ENCODE data around the gene PATJ.
"Not testable (repeated sequence)": the region's sequence is repeated elsewhere in the genome, so short reads cannot be mapped to it uniquely, and the experiment has no call there.

PATJ gene

GRCh38 chr1:61894296-61894695 is 152.0 kb downstream of the PATJ start:
- not testable (repeated sequence) for DNase-seq

DNA sequence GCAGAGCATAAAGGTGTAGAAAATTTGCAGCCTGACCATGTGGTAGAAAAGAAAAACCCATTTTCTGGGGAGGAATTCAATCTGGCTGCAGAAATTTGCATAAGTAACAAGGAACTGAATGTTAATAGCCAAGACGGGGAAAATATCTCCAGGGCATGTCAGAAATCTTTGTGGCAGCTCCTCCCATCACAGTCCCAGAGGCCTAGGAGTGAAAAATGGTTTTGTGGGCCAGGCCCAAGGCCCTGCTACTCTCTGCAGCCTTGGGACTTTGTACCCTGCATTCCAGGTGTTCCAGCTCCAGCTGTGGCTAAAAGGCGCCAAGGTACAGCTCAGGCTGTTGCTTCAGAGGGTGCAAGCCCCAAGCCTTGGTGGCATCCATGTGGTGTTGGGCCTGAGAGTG is 152.9 kb downstream of the PATJ start:
- DNase-seq = no peak

DNA sequence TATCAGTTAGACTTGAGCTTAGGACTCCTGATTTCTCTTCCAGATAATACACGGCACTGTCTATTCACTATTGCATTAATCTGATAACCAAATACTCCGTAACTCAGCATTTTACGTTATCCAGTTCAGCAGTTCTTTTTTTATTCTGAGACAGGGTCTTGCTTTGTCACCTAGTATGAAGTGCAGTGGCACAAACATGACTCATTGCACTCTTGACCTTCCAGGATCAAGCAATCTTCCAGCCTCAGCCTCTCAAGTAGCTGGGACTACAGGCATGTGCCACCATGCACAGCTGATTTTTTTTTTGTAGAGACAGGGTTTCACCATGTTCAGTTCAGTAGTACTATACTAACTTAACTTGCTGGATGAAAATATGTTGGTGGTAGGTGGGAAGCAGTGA is 156.4 kb downstream of the PATJ start:
- no peak for DNase-seq

DNA sequence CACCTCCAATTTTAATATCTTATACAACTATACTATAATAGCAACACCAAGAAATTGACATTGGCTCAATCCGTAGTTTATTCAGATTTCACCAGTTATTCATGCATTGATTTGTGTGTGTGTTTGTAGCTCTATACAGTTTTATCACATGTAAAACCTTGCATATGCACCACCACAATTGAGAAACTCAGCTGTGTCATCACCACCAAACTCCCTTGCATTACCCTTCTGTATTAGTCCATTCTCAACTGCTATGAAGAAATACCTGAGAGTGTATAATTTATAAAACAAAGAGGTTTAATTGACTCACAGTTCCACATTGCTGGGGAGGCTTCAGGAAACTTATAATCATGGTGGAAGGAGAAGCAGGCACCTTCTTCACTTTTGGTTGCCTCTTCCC is 162.1 kb downstream of the PATJ start:
- no peak for DNase-seq

DNA sequence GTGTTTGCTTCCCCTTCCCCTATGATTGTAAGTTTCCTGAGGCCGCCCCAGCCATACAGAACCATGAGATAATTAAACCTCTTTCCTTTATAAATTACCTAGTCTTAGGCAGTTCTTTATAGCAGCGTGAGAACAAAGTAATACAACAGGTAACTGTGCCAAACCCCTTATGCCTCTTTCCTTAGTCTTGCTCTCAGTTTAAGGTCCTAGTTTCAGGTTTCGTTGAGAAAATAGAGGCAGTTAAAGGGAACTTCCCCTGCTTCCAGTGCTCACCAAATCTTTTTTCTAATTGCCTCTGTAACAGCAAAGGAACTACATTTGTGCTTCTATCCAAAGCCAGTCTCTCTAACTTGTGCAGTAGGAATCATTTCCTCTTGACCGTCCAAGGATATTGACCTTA is 164.8 kb downstream of the PATJ start:
- no peak for DNase-seq

GRCh38 chr1:61910035-61910434 is 167.8 kb downstream of the PATJ start:
- no peak for DNase-seq

DNA sequence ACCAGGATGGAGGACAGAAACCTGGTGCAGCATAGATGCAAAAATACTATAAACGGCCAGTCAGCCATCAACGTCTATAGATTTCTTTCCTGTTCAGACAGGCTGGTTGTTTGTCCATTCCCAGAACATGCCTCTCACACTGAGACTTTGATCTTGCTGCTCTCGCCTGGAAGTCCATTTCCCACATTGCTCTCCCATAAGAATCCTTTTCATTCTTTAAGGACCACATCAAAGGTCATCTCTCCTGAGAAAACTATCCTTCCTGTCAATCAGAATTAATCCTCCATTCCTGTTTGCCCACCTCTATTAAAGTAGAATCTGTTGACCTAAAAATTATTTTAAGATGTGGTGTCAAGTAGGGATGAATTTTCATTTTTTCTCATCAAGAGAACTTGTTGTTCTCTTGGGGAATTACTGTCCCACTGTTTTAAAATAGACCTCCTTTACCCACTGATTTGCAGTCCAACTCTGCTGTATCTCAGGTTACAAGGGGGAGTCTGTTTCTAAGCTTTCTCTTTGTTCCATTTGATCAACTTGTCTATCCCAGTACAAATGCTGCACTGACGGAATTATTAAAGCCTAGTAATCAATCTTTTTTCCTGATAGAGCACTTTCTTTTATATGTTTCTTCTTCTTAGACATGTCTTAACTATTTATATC is 172.7 kb downstream of the PATJ start:
- DNase-seq = no peak

- no peak for DNase-seq
These were observed 179.2 kb downstream of the PATJ start for GRCh38 chr1:61921435-61921834.

DNA sequence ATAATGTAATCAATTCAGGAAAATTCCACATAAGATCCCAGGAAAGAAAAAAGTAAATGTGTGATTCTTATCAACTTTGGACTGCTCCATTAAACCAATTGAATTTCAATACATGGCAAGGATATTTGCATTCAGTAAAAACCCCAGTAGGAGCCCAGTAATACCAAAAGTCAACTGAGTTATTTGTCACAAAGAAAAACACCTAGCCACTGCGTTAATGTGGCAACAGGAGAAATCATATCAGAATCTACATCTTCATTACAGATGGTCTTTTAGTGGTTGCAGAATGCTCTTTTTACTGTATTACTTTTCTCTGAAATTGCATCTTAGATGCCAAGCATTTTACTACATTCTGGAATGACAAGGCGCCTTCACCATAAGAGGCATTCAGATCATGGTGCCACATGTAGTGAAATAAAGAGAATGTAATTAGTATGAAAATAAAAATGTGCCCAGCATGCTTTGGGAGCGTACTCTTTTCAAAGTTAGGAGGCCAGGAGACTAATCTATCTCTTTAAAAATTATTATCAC is 180.7 kb downstream of the PATJ start:
- no peak for DNase-seq

GRCh38 chr1:61925591-61926298 is 183.5 kb downstream of the PATJ start:
- no peak for DNase-seq

DNA sequence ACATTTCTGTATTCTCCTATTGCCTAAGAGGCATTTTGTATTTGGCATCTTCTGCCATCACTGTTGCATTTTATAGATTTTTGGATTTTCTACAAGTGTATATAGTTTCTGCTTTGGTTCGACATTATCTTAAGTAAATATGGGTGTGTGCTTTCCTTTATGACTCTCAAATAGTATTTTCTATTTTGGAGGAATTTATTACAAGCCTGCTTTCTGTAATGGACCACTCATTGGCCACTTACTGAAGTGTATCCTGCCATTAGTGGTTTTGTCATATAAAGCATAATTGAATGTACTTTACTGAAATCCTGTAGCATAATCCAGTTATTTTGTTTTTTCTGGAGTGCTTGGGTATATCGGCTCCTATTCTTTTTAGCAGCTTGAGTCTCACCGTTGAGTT is 184.3 kb downstream of the PATJ start:
- DNase-seq = peak in 1 of 2 experiments; percentile 4

- DNase-seq = no peak
These were observed 187.9 kb downstream of the PATJ start for GRCh38 chr1:61930116-61930645.

GRCh38 chr1:61931587-61932279 is 189.5 kb downstream of the PATJ start:
- no peak for DNase-seq

- DNase-seq = no peak
These were observed 193.2 kb downstream of the PATJ start for GRCh38 chr1:61935516-61935915.

GRCh38 chr1:61936839-61937238 is 194.6 kb downstream of the PATJ start:
- DNase-seq = no peak

- DNase-seq = no peak
These were observed 199.5 kb downstream of the PATJ start for GRCh38 chr1:61941794-61942193.

- DNase-seq = no peak
These were observed 200.6 kb downstream of the PATJ start for GRCh38 chr1:61942856-61943255.

DNA sequence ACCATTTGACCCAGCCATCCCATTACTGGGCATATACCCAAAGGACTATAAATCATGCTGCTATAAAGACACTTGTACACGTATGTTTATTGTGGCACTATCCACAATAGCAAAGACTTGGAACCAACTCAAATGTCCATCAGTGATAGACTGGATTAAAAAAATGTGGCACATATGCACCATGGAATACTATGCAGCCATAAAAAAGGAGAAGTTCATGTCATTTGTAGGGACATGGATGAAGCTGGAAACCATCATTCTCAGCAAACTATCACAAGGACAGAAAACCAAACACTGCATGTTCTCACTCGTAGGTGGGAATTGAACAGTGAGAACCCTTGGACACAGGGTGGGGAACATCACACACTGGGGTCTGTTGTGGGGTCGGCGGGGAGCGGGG is 206.4 kb downstream of the PATJ start:
- DNase-seq = not testable (repeated sequence)

GRCh38 chr1:61950418-61950817 is 208.1 kb downstream of the PATJ start:
- DNase-seq = no peak

DNA sequence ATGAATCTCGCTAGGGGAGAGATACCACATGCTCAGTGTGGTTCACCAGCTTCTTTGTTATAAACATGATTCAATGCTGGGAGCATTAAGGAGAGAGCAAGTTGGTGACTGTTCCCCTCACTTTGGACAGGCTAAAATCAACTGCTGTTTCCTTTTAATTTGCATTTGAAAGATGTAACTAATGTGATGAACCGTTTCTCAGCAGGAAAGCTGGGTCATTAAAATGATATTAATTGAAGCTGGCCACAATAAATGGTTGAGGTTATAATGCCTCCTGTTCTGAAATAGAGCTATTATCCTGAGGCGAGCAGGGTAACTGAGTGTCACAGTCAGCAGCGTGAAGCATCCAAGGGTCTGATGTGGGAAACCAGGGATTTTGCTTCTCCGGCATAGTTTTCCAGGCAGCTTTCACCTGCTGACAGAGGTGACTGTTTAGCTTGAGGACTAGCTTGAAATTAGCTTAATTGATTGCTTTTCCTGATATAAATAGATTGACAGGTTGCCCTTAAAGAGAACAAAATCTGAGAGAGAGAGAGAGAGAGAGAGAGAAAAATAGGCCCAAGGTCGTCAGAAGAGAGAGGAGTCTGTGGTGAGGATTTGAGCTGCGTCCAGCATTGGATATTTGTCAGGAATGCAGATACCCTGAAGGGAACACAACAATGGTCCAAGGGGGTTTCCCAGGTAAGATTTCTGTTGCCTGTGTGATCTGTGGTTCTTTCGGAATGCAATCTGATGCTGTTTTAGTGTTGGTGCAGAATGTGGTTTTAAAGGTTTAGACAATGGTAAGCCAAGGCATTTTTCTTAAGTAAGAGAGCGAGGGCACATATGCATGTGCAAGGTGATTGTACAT is 209.7 kb downstream of the PATJ start:
- DNase-seq = no peak

DNA sequence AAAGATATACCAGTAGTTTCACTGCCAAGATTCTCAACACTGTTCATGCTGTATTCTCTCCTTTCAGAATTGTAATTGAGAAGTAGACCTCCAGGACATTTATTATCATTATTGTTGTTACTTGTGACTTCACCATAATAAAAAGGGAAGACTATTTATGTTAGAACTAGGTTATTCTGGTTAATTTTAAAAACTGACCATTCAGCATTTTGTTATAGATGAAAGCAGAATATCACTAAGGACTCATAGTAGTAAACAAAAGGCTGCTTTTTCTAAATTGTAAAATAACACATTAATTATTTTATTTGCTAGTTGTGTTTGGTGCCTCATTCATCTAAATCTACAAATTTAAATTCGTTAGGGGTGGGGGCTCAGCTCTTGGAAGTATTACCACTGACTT is 210.4 kb downstream of the PATJ start:
- no peak for DNase-seq

DNA sequence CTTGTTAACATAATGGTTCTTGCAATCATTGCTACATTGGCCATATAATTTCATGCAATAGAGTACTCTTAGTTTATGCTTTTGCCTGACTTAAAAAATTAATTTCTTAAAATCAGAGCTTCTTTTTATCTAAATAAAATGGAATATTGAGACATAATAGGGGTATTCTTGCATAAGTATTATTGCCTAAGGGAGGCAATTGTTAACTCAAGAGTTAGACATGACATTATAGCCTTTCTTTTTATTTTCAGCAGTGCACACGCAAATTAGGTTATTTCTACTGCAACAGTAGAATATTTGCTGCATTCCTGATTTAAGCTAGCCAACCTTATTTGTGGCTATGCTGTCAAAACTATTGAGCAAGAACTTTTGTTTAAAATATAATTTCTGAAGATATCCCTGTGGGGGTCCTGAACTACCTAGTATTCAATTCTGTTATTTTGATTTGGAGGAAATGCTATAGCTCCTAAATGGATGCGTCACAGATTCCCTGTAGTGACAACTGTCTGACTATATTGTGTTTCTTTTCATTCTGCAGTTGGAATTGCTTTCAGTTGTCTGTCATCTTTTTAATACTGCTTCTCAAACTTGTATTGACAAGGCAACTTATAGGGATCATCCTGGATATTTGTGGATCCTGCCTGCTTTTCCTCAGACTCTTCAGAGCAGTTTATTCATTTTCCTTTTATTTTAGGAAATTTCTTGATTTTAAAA is 211.0 kb downstream of the PATJ start:
- DNase-seq = no peak
